HK-2 (cell line): Measurements from ENCODE around the gene PARD3.

Source experiments
- DNase-seq: peaks from one replicate; pipeline ENCODE4 v3.0.0-alpha.2; 2018; ENCODE audit not compliant: unreplicated experiment

Gene PARD3

DNA sequence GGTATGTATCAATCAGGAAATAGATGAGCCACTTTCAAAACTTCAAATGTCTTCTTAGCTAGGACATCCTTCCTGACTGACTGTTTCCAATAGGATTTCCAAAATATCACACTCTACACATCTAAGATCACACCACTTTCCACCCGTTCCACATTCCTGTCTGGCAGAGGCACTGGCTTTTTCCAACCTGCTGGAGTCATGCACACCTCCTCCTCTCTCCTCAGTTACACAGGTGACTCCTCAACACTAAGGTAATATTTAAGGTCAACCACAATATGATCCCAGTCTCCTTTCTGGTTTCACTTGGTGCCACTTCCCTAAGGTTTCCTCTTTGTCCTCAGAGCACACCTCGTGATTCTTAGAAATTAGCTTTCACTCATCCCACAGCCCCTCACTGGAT, 196.5 kb downstream of the PARD3 start:
- DNase-seq: no peak

GRCh38 chr10:34615770-34616169, 199.3 kb downstream of the PARD3 start:
- DNase-seq: no peak

DNA sequence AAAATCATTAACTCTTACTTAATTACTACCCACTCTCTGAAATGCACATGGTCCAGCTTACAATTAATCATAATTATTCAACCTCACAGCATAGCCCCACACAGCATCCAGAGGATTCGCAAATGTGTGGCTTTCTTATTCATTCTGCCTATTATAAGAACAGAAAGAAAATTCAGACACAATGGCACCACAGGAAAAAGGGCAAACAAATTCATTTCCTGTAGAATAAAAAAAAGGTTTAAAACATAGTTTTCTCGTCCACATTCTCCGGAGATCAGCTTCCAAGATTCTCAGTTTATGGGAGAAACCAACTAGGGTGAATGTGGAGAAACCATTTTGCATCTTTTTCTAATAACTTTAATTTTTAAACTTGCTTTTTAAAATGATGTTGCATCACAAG, 201.6 kb downstream of the PARD3 start:
- no peak for DNase-seq

DNA sequence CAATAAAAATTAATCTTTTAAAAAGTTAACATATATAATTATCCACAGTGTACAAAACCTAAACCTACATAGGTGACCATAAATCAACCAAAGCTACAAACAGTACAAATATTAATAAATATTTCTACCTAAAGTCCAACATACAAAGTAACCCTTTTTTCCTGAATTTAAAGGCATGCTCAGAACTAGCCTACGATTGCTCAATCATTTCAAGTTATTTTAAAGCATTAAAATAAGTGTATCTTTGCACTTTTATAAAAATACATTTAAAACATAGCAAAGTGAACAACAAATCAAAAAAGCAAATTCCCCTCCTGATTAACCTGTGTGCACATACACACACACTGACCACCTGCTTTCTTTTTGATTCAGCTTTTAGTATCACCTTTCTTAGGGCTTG, 202.2 kb downstream of the PARD3 start:
- no peak for DNase-seq

GRCh38 chr10:34612446-34612845, 202.7 kb downstream of the PARD3 start:
- no peak for DNase-seq

DNA sequence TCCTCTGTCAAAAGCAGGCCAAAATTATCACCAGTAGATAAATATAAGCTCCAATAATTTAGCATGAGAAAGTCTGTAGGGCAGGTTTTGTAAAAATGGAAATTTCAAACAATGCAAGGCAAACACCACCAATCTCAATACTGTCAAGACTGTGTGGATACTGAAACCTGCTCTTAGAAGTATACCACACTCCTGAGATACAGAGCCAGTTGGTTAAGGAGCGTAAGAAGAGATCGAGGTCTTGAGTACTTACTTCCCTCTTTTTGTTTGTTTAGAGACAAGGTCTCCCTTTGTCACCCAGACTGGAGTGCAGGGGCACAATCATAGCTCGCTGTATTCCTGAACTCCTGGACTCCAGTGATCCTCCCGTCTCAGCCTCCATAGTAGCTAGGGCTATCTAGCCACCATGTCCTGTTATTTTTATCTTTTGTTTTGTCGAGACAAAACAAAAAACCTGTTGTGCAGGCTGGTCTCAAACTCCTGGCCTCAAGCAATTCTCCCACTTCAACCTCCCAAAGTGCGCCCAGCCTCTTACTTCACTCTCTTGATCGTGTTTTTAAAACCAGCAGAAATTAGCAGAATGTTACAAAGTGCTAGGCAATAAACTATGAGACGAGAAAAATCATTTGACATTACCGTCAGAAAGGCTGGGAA, 205.7 kb downstream of the PARD3 start:
- DNase-seq: no peak

- DNase-seq: peak; percentile 2
Measured at GRCh38 chr10:34607894-34608293, 207.2 kb downstream of the PARD3 start.

DNA sequence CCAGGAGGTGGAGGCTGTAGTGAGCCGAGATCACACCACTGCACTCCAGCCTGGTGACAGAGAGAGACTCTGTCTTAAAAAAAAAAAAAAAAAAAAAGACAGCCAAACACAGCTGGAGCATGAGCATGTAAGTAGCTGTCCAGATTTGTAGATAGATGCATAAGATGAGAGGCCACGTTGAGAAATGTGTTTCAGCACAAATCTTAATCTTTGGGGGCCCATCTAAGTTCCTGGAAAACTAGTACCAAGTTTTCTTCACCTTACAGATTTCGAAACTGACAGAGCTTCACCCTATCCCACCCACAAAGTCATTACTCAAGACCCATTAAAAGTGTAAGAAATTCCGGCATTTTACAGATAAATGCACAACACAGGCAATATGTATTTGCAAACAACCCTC, 208.2 kb downstream of the PARD3 start:
- no peak for DNase-seq

DNA sequence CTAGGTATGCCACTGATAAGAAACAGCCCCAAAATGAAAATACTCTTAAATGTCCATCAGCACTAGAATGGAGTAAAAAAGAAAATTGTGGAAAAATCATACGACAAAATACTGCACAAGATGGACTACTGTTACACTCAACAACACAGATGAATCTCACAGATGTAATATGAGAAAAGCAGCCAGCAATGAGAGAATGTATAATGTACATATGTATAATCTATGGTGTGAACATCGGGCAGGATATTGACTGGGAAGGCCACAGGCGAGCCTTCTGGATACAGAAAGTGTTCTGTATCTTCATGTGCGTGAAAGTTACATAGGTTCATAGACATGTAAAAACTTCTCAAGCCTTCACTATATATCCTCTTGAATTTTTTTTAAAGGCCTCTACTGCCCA, 212.6 kb downstream of the PARD3 start:
- no peak for DNase-seq

- no peak for DNase-seq
Measured at GRCh38 chr10:34601691-34602090, 213.4 kb downstream of the PARD3 start.

GRCh38 chr10:34599026-34599795, 215.9 kb downstream of the PARD3 start:
- DNase-seq: no peak

DNA sequence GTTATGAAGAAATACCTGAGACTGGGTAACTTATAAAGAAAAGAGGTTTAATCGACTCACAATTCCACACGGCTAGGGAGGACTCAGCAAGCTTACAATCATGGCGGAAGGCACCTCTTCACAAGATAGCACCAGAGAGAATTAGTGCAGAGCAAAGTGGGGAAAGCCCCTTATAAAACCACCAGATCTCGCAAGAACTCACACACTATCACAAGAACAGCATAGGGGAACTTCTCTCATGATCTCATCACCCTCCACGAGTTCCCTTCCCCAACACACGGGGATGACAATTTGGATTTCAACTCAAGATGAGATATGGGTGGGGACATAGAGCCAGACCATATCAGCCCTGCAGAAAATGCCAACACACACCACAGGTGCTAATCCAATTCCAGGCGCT, 218.7 kb downstream of the PARD3 start:
- no peak for DNase-seq

- DNase-seq: no peak
Measured at GRCh38 chr10:34593930-34594329, 221.2 kb downstream of the PARD3 start.

DNA sequence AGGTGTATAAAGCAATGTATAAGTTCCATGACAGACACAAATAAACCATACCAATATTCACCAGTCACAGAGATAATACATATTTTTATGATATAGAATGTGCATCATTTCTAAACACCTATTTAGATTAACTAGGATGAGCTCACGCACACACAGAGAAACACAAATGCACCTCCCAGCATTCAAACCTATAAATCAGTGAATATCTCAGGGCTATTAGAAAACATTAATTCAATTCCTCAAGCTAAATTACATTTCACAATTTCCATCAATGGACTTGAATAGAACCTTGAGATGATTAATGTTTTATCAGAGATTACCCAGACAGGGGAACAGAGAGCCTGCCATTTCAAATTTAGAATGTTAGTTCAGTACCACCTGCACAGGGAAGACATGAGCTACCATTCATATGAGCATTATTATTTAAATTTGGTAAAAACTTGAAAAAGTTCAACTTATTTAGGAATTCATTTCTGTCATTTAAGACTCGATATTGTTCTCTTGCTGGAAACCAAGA, 221.7 kb downstream of the PARD3 start:
- DNase-seq: no peak

DNA sequence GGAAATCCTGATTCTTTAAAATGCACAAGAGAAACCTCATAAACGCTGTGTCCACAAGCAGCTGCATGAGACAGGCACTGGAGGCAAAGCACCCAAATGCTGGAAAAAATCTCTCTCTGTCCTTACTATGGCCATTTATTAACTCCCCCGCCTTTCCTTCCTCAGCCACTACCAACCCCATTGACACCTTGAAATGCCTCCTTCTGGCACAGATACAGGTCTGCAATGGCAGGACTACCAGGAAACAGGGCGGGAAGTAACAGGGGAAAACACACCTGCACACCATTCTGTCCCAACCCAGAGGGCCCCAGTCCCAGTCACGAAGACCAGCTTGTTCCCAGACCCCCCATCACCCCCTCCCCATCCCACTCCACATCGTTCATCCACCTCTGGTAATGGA, 224.3 kb downstream of the PARD3 start:
- DNase-seq: no peak

- DNase-seq: no peak
Measured at GRCh38 chr10:34589275-34589674, 225.8 kb downstream of the PARD3 start.

DNA sequence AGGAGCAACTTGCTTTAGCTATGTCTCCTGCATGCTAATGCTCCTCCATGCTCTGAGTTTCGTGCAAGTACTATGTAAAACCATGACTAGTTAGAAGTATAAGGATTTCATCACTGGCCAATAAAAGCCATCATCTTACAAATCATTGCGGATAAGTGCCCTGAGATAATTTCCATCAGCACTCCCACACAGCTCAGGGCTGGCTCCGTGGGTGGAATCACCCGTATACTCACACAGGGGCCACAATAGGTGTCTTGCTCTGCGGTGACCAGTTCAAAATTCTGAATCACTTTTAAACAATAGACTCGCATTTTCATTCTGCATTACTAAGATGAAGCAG, 227.4 kb downstream of the PARD3 start:
- DNase-seq: no peak

DNA sequence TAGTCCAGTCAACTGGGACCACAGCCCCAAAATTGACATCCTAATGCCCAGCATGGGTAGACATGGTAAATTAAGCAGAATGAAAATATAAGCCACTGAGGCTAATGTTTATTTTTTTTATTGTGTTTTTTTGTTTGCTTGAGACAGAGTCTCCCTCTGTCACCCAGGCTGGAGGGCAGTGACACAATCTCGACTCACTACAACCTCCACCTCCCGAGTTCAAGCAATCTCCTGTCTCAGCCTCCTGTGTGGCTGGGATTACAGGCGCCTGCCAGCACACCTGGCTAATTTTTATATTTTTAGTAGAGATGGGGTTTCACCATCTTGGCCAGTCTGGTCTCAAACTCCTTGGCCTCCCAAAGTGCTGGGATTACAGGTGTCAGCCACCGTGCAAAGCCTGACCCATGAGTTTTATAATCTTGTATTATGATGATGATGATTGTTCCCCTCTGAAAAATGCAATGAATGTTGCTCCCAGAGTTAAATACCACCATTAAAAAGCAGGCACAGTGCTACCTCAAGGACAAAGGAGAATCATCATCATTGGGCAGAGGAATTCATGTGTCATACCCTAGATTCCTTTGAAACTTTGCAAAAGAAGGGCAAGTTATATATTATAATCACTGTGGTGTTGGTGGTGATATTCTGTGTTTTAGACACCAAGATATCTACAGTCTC, 228.0 kb downstream of the PARD3 start:
- no peak for DNase-seq

DNA sequence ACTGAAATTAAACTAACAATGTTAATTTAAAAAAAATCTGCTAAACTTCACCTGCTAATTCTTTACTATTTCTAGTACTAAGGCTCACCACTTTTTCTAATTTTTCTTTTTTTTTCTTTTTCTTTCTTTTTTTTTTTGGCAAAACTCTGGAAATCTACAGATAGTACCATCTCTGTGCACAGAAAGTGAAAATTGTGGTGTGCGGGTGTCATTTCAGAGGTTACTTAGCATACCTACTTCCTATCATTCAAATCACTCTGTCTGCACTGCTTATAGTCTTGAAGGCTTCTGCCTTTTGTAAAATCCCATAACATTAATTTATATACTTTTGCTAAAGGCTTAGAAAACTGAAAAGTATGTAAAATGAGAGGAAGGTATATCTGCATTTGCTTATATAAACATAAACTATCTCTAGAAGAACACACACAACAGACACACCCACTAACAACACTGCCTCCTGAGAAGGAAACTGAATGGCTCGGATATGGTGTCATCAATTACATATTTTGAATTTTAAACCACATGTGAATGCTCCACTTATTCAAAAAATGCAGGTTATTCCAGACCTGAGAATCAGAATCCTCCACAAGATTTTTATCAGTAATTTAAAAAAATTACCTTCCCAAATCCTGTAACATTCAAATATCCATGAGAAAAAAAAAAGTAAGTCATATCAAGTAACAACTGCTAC, 229.5 kb downstream of the PARD3 start:
- no peak for DNase-seq

- DNase-seq: no peak
Measured at GRCh38 chr10:34584164-34584563, 230.9 kb downstream of the PARD3 start.

- no peak for DNase-seq
Measured at GRCh38 chr10:34581801-34582532, 233.1 kb downstream of the PARD3 start.

DNA sequence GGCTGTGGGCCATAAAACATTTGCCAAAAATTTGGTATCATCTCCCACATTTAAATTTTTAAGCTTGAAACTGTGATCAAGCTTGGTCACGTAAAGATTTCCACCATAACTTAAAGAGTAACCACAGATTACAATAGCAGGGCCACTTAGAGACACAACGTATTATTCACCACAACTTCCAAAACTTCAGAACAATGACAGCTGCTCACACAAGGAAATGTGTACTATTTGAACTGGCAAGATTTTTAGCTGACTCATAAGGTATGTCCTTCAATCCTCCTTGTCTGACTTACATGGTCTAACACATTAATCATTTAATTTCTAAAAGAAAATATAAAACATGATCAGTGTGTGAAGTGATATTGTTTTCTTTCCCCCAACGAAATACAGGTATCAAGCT, 234.5 kb downstream of the PARD3 start:
- no peak for DNase-seq
